Stimulated activated CD4-positive, alpha-beta T cell treated with anti-CD3 and anti-CD28 coated beads, Interleukin-4, amount 100 ng/mL, for 1 hour (primary cell): ENCODE measurements around the gene DCLK1.

ENCODE experiments used
- DNase-seq: peaks from one replicate; pipeline ENCODE4 v3.0.0-alpha.2; 2020

DCLK1 gene

GRCh38 chr13:35936246-35936978 lies 194.8 kb downstream of the DCLK1 start:
- DNase-seq = no peak

GRCh38 chr13:35930665-35931631 lies 200.2 kb downstream of the DCLK1 start:
- DNase-seq = no peak

- no peak for DNase-seq
Observed at GRCh38 chr13:35927567-35928021, 203.6 kb downstream of the DCLK1 start.

GRCh38 chr13:35926859-35927530 lies 204.2 kb downstream of the DCLK1 start:
- no peak for DNase-seq

GRCh38 chr13:35925669-35926068 lies 205.5 kb downstream of the DCLK1 start:
- DNase-seq = no peak

- DNase-seq = no peak
Observed at GRCh38 chr13:35923347-35923746, 207.8 kb downstream of the DCLK1 start.

- no peak for DNase-seq
Observed at GRCh38 chr13:35920816-35921215, 210.4 kb downstream of the DCLK1 start.

- DNase-seq = no peak
Observed at GRCh38 chr13:35917942-35918645, 213.1 kb downstream of the DCLK1 start.

- no peak for DNase-seq
Observed at GRCh38 chr13:35917252-35917941, 213.8 kb downstream of the DCLK1 start.

GRCh38 chr13:35916146-35916545 lies 215.0 kb downstream of the DCLK1 start:
- DNase-seq = no peak

- DNase-seq = no peak
Observed at GRCh38 chr13:35914662-35915061, 216.5 kb downstream of the DCLK1 start.

GRCh38 chr13:35912841-35913240 lies 218.3 kb downstream of the DCLK1 start:
- DNase-seq = no peak

- DNase-seq = no peak
Observed at GRCh38 chr13:35909837-35910540, 221.2 kb downstream of the DCLK1 start.

GRCh38 chr13:35909091-35909490 lies 222.1 kb downstream of the DCLK1 start:
- no peak for DNase-seq

GRCh38 chr13:35908226-35908625 lies 223.0 kb downstream of the DCLK1 start:
- no peak for DNase-seq

- no peak for DNase-seq
Observed at GRCh38 chr13:35906636-35907035, 224.5 kb downstream of the DCLK1 start.

- DNase-seq = no peak
Observed at GRCh38 chr13:35903075-35903474, 228.1 kb downstream of the DCLK1 start.

GRCh38 chr13:35898041-35898440 lies 233.1 kb downstream of the DCLK1 start:
- DNase-seq = no peak

- DNase-seq = no peak
Observed at GRCh38 chr13:35894636-35895035, 236.5 kb downstream of the DCLK1 start.

- DNase-seq = no peak
Observed at GRCh38 chr13:35892837-35893814, 238.1 kb downstream of the DCLK1 start.
